SH-SY5Y (cell line): Measurements from ENCODE around the gene DLL4.

Source experiments
- GATA2 ChIP-seq: IDR thresholded peaks from 2 replicates; pipeline ENCODE4 v1.6.1; 2011; ENCODE audit warnings: mild to moderate bottlenecking, low read depth, low read length
- GATA3 ChIP-seq: IDR thresholded peaks from 2 replicates; pipeline ENCODE4 v1.6.1; 2011; ENCODE audit warnings: low read depth, mild to moderate bottlenecking, low read length, moderate library complexity

GRCh38 chr15:40900256-40901052, 28.7 kb upstream of the DLL4 start:
- TF ChIP-seq GATA3 (no peak), GATA2 (no peak)
